Smooth muscle cell (in vitro differentiated cells): Measurements from ENCODE around the gene PCDHAC1. TPM values are rescaled to one million over a fixed set of nuclear protein-coding genes. Genes with fewer than 3 reads are reported as not detected.

Experiments used
- DNase-seq: peaks from one replicate; lab custom pipeline; 2025; ENCODE audit not compliant: unreplicated experiment; lab: John Stamatoyannopoulos, UW
- H2AFZ ChIP-seq: fragments of 200-600 bp; sonication (generic); 2 replicates; pipeline ENCODE4 v1.6.0; 2016; ENCODE audit warnings: antibody characterized with exemption, low read depth, mild to moderate bottlenecking
- H3F3A ChIP-seq: fragments of 200-600 bp; sonication (generic); 2 replicates; pipeline ENCODE4 v1.6.0; 2017; ENCODE audit warnings: antibody characterized with exemption, low read depth
- H3K27ac ChIP-seq: fragments of 200-600 bp; sonication (generic); 2 replicates; pipeline ENCODE4 v1.5.1; 2016; ENCODE audit warnings: low read depth, mild to moderate bottlenecking
- H3K27me3 ChIP-seq: fragments of 200-600 bp; sonication (generic); 2 replicates; pipeline ENCODE4 v1.6.1; 2016; ENCODE audit warnings: low read depth, mild to moderate bottlenecking
- H3K36me3 ChIP-seq: fragments of 200-600 bp; sonication (generic); 2 replicates; pipeline ENCODE4 v1.5.1; 2016; ENCODE audit warnings: low read depth
- H3K4me1 ChIP-seq: fragments of 200-600 bp; sonication (generic); 2 replicates; pipeline ENCODE4 v1.5.1; 2016; ENCODE audit warnings: low read depth
- H3K4me2 ChIP-seq: fragments of 200-600 bp; sonication (generic); 2 replicates; pipeline ENCODE4 v1.6.0; 2016; ENCODE audit warnings: mild to moderate bottlenecking
- H3K4me3 ChIP-seq: fragments of 200-600 bp; sonication (generic); 2 replicates; pipeline ENCODE4 v1.5.1; 2016; ENCODE audit warnings: mild to moderate bottlenecking
- H3K79me2 ChIP-seq: fragments of 200-600 bp; sonication (generic); 2 replicates; pipeline ENCODE4 v1.6.0; 2016; ENCODE audit warnings: low read depth, mild to moderate bottlenecking
- H3K9ac ChIP-seq: fragments of 200-600 bp; sonication (generic); 2 replicates; pipeline ENCODE4 v1.6.0; 2016; ENCODE audit warnings: low read depth
- H3K9me3 ChIP-seq: fragments of 200-600 bp; sonication (generic); replicated peaks from 2 replicates; pipeline ENCODE4 v1.5.1; 2016; ENCODE audit warnings: low read depth
- H4K20me1 ChIP-seq: fragments of 200-600 bp; sonication (generic); 2 replicates; pipeline ENCODE4 v1.6.0; 2016; ENCODE audit warnings: low read depth
- CTCF ChIP-seq: fragments of 200-600 bp; sonication (generic); IDR thresholded peaks from 2 replicates; pipeline ENCODE4 v1.5.1; 2017; ENCODE audit warnings: borderline replicate concordance, mild to moderate bottlenecking, antibody characterized with exemption; ENCODE audit not compliant: insufficient read depth, poor library complexity, severe bottlenecking
- WGBS: methylation state at CpG from one replicate; pipeline ENCODE4 v1.1.7; 2016; ENCODE audit warnings: low lambda C conversion rate; 5-methylcytosine and 5-hydroxymethylcytosine counted together
- polyA plus RNA-seq: library from polyadenylated mRNA; unstranded; fragments of >200 nt; fragmentation: Nextera tagmentation; extraction: Ambion mirVana; gene quantifications from 2 replicates; pipeline ENCODE4 v1.2.1, GENCODE V29; 2016
- small RNA-seq: library from RNA; depleted of rRNA; stranded (forward); fragments of <200 nt; gene quantifications from one replicate; pipeline ENCODE3, GENCODE V24; 2014
- total RNA-seq: library from RNA; depleted of rRNA; stranded (reverse); fragments of >200 nt; gene quantifications from 2 replicates; pipeline ENCODE4 v1.2.3, GENCODE V29; 2014

Gene PCDHAC1
- total and polyA plus RNA-seq, 2 experiments from 2014 or later: 0.97 to 5.6 TPM

GRCh38 chr5:140978260-140978659 lies 52.2 kb downstream of the PCDHAC1 start:
- no peak for DNase-seq
- Histone ChIP-seq H3K4me2 (peak overlapping the region; percentile 50), H4K20me1 (no peaks in the 10 kb centered on the region), H3K36me3 (no peaks in the 10 kb centered on the region), H3K9me3 (no peaks in the 10 kb centered on the region), H3K27me3 (no peaks in the 10 kb centered on the region), H3K4me1 (no peaks in the 10 kb centered on the region), H3K27ac (peak overlapping the region; percentile 50), H3K4me3 (no peak overlapping the region), H2AFZ (no peak overlapping the region), H3K9ac (no peak overlapping the region), H3K79me2 (peaks cover 17% of the 10 kb centered on the region), H3F3A (peaks cover 10% of the 10 kb centered on the region)
- WGBS: 16% methylated on average over 2 of the region's 2 CpGs
- TF ChIP-seq CTCF: no peak

DNA sequence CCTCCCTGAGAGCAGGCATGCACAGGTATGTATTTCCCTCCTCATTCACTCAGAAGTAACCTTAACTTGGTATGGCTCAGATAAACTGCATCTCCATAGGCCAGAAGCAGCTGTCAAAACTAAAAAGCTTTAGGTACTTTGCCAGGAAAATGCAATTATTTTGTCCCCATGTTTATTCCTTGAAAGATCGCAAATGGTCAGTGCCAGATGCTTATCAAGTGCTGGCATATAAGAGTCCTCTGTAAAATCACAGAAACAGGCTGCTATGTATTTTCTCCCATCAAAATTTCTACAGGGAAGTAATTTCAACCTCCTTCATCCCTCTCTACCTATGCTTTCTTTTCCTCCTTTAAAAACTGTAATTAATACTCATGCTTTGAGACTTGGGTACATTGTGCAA lies 52.9 kb downstream of the PCDHAC1 start:
- WGBS: 92% methylated on average over 1 of the region's 1 CpG

More for the DNA sequence above, 52.9 kb downstream of the PCDHAC1 start:
- Histone ChIP-seq H3K4me1 (no peaks in the 10 kb centered on the region), H3K36me3 (no peaks in the 10 kb centered on the region), H3K4me3 (no peak overlapping the region), H2AFZ (no peak overlapping the region), H3K79me2 (peaks cover 14% of the 10 kb centered on the region), H3K9me3 (no peaks in the 10 kb centered on the region), H3K27me3 (no peaks in the 10 kb centered on the region), H3K4me2 (no peak overlapping the region), H3F3A (peaks cover 10% of the 10 kb centered on the region), H4K20me1 (no peaks in the 10 kb centered on the region), H3K9ac (no peak overlapping the region), H3K27ac (no peak overlapping the region)
- DNase-seq: no peak
- no peak for TF ChIP-seq CTCF

Small RNA genes lying within 50 kb of the gene (small RNA-seq; reads per million reads assigned to genes)
- not detected for gene AC010223.1

Other genes starting within 250 kb of the PCDHAC1 start
- gene HARS1, start 234.9 kb upstream of the PCDHAC1 start, total RNA-seq: 29.4 and 54.5 TPM in 2 replicates
- gene HARS1, start 234.9 kb upstream of the PCDHAC1 start, polyA plus RNA-seq: 72.1 and 83.8 TPM in 2 replicates
- 15.3 and 19.3 TPM in 2 replicates for gene HARS2, start 234.8 kb upstream of the PCDHAC1 start, total RNA-seq
- gene HARS2, start 234.8 kb upstream of the PCDHAC1 start, polyA plus RNA-seq: 24.3 and 25.7 TPM in 2 replicates
- gene ZMAT2, start 225.9 kb upstream of the PCDHAC1 start, total RNA-seq: 32.9 and 39.7 TPM in 2 replicates
- 34.6 and 37.2 TPM in 2 replicates for gene ZMAT2, start 225.9 kb upstream of the PCDHAC1 start, polyA plus RNA-seq
- gene PCDHA1, start 140.2 kb upstream of the PCDHAC1 start, total RNA-seq: 0.04 TPM in 1 of 2 replicates, not detected in the other
- gene PCDHA1, start 140.2 kb upstream of the PCDHAC1 start, polyA plus RNA-seq: not detected in 2 replicates
- gene PCDHA2, start 131.4 kb upstream of the PCDHAC1 start, total RNA-seq: 3.0 and 4.7 TPM in 2 replicates
- 2.5 and 2.7 TPM in 2 replicates for gene PCDHA2, start 131.4 kb upstream of the PCDHAC1 start, polyA plus RNA-seq
- 3.2 and 3.9 TPM in 2 replicates for gene PCDHA3, start 125.2 kb upstream of the PCDHAC1 start, total RNA-seq
- 0.47 and 0.89 TPM in 2 replicates for gene PCDHA3, start 125.2 kb upstream of the PCDHAC1 start, polyA plus RNA-seq
- gene PCDHA4, start 119.2 kb upstream of the PCDHAC1 start, total RNA-seq: 7.1 and 10.8 TPM in 2 replicates
- 4.1 and 5.0 TPM in 2 replicates for gene PCDHA4, start 119.2 kb upstream of the PCDHAC1 start, polyA plus RNA-seq
- 0.31 and 1.7 TPM in 2 replicates for gene PCDHA5, start 104.7 kb upstream of the PCDHAC1 start, total RNA-seq
- gene PCDHA5, start 104.7 kb upstream of the PCDHAC1 start, polyA plus RNA-seq: 0.05 and 0.14 TPM in 2 replicates
- gene PCDHA6, start 98.3 kb upstream of the PCDHAC1 start, total RNA-seq: 1.2 and 2.4 TPM in 2 replicates
- 0.17 and 0.22 TPM in 2 replicates for gene PCDHA6, start 98.3 kb upstream of the PCDHAC1 start, polyA plus RNA-seq
- 2.4 and 3.1 TPM in 2 replicates for gene PCDHA7, start 92.0 kb upstream of the PCDHAC1 start, total RNA-seq
- 0.37 and 1.0 TPM in 2 replicates for gene PCDHA7, start 92.0 kb upstream of the PCDHAC1 start, polyA plus RNA-seq
- 0.40 and 0.94 TPM in 2 replicates for gene PCDHA8, start 85.1 kb upstream of the PCDHAC1 start, total RNA-seq
- 0.40 and 0.45 TPM in 2 replicates for gene PCDHA8, start 85.1 kb upstream of the PCDHAC1 start, polyA plus RNA-seq
- gene PCDHA9, start 77.9 kb upstream of the PCDHAC1 start, total RNA-seq: 1.7 and 2.1 TPM in 2 replicates
- gene PCDHA9, start 77.9 kb upstream of the PCDHAC1 start, polyA plus RNA-seq: 0.27 and 0.43 TPM in 2 replicates
- 16.1 and 19.6 TPM in 2 replicates for gene PCDHA10, start 70.4 kb upstream of the PCDHAC1 start, total RNA-seq
- 9.0 and 10.1 TPM in 2 replicates for gene PCDHA10, start 70.4 kb upstream of the PCDHAC1 start, polyA plus RNA-seq
- gene PCDHA11, start 57.3 kb upstream of the PCDHAC1 start, total RNA-seq: 2.1 and 3.8 TPM in 2 replicates
- gene PCDHA11, start 57.3 kb upstream of the PCDHAC1 start, polyA plus RNA-seq: 1.6 and 3.0 TPM in 2 replicates
- 7.3 and 9.6 TPM in 2 replicates for gene PCDHA12, start 51.0 kb upstream of the PCDHAC1 start, total RNA-seq
- gene PCDHA12, start 51.0 kb upstream of the PCDHAC1 start, polyA plus RNA-seq: 2.2 and 2.9 TPM in 2 replicates
- 0.99 and 2.5 TPM in 2 replicates for gene PCDHA13, start 44.2 kb upstream of the PCDHAC1 start, total RNA-seq
- gene PCDHA13, start 44.2 kb upstream of the PCDHAC1 start, polyA plus RNA-seq: 0.30 and 1.3 TPM in 2 replicates
- 5.2 and 7.4 TPM in 2 replicates for gene PCDHAC2, start 40.2 kb downstream of the PCDHAC1 start, total RNA-seq
- 3.5 and 4.7 TPM in 2 replicates for gene PCDHAC2, start 40.2 kb downstream of the PCDHAC1 start, polyA plus RNA-seq
- 0.04 and 0.22 TPM in 2 replicates for gene PCDHB1, start 125.1 kb downstream of the PCDHAC1 start, total RNA-seq
- not detected in 2 replicates for gene PCDHB1, start 125.1 kb downstream of the PCDHAC1 start, polyA plus RNA-seq
- gene PCDHB2, start 168.3 kb downstream of the PCDHAC1 start, total RNA-seq: 25.8 and 37.9 TPM in 2 replicates
- 32.8 and 41.6 TPM in 2 replicates for gene PCDHB2, start 168.3 kb downstream of the PCDHAC1 start, polyA plus RNA-seq
- 3.8 and 5.3 TPM in 2 replicates for gene PCDHB3, start 174.2 kb downstream of the PCDHAC1 start, total RNA-seq
- gene PCDHB3, start 174.2 kb downstream of the PCDHAC1 start, polyA plus RNA-seq: 1.5 and 1.8 TPM in 2 replicates
- 2.4 and 2.5 TPM in 2 replicates for gene PCDHB4, start 195.5 kb downstream of the PCDHAC1 start, total RNA-seq
- gene PCDHB4, start 195.5 kb downstream of the PCDHAC1 start, polyA plus RNA-seq: 0.41 and 1.3 TPM in 2 replicates
- gene PCDHB5, start 208.9 kb downstream of the PCDHAC1 start, total RNA-seq: 12.0 and 12.8 TPM in 2 replicates
- 6.3 and 9.7 TPM in 2 replicates for gene PCDHB5, start 208.9 kb downstream of the PCDHAC1 start, polyA plus RNA-seq
- 0.58 and 0.94 TPM in 2 replicates for gene PCDHB6, start 223.8 kb downstream of the PCDHAC1 start, total RNA-seq
- gene PCDHB6, start 223.8 kb downstream of the PCDHAC1 start, polyA plus RNA-seq: 0.25 and 0.32 TPM in 2 replicates
- gene PCDHB7, start 246.3 kb downstream of the PCDHAC1 start, total RNA-seq: 0.76 and 1.4 TPM in 2 replicates
- 0.06 TPM in 1 of 2 replicates, not detected in the other for gene PCDHB7, start 246.3 kb downstream of the PCDHAC1 start, polyA plus RNA-seq